PC-3 (cell line): Measurements from ENCODE around the gene ALDH5A1.

Source experiments
- EZH2 ChIP-seq: fragments of 300-600 bp; sonication (generic); IDR thresholded peaks from one replicate; pipeline ENCODE4 v1.6.1; 2017; ENCODE audit warnings: antibody characterized with exemption, mild to moderate bottlenecking, low read length; ENCODE audit not compliant: unreplicated experiment
- TF ChIP-seq, protein P1 (sequence below): fragments of 300-600 bp; sonication (generic); conservative IDR thresholded peaks from 2 replicates; pipeline ENCODE4 v1.5.1; 2017; ENCODE audit warnings: antibody characterized with exemption, low read depth, mild to moderate bottlenecking, low read length

DNA sequence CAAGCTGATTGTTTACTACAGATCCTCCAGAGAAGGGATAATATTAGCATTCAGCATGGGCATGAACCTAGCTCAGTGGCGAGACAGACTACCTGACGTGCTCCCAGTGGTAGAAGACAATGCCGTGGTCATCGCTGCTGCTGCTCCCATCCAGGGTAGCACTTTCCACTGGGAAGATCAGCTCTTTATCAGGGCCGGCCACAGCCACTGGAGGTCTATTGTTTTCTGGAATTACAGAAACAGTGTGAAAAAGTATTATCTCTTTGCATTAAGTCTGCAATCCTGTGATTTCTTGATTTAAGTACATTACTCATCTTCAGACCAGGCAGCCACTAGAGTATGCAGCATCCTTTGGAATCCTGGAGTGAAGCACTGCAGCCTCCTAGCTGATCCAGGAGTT lies 75.0 kb downstream of the ALDH5A1 start:
- TF ChIP-seq, protein P1, sequence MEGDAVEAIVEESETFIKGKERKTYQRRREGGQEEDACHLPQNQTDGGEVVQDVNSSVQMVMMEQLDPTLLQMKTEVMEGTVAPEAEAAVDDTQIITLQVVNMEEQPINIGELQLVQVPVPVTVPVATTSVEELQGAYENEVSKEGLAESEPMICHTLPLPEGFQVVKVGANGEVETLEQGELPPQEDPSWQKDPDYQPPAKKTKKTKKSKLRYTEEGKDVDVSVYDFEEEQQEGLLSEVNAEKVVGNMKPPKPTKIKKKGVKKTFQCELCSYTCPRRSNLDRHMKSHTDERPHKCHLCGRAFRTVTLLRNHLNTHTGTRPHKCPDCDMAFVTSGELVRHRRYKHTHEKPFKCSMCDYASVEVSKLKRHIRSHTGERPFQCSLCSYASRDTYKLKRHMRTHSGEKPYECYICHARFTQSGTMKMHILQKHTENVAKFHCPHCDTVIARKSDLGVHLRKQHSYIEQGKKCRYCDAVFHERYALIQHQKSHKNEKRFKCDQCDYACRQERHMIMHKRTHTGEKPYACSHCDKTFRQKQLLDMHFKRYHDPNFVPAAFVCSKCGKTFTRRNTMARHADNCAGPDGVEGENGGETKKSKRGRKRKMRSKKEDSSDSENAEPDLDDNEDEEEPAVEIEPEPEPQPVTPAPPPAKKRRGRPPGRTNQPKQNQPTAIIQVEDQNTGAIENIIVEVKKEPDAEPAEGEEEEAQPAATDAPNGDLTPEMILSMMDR = no peak
- TF ChIP-seq EZH2 = no peak
